Measurements from ENCODE around the gene SPNS2. TPM values are rescaled to one million over a fixed set of nuclear protein-coding genes. Genes with fewer than 3 reads are reported as not detected.

Gene SPNS2
- total RNA-seq, 1 donor from 2014 or later, result 0.34 TPM

DNA sequence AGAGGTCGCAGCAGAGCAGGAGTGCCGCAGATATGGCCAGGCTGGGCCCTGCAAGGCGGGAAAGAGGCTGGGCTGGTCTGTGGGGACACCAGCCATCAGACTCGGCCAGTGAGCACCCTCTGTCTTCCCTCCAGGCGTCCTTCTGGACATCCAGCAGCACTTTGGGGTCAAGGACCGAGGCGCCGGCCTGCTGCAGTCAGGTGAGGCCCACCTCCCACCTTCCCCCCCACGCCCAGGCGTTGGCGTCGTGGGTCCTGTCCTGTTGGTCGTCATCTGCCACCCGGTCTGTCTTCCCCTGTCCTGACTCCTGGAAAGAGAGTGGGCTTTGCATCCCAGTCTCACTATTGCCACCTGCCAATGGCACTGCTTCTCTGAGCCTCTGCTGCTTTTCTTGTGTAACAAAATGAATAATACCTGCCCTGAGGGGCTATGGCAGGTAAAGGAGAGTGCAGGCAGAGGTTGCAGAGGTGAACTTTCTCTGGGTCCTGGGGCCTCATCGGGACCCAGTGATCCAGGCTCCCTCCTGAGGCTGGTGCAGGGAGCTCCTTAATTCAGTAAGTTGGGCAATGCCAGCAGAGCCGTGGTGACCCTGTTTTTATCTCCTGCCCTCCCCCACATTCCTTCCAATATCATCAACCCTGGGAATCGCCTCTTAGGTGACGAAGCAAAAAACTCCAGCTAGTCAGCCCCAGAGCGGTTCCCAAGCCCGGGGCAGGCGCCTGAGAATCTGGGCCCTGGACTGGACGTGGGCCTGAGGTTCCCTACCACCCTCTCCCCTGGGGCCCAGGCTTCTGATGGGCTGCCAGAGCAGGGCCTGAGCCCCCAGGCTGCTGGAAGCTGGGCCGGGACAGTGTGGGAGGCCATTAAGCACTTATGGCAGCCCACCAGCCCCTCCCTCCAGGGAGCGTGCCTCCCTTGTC is 14.7 kb downstream of the SPNS2 start:
- Histone ChIP-seq H3K4me2 (no peak overlapping the region), H3F3A (ENCODE audit: low read depth) (no peaks in the 10 kb centered on the region), H3K79me2 (ENCODE audit: low read depth) (no peaks in the 10 kb centered on the region), H3K27me3 (no peaks in the 10 kb centered on the region), H3K9ac (no peak overlapping the region), H3K36me3 (no peaks in the 10 kb centered on the region), H3K27ac (no peak overlapping the region), H3K4me3 (no peak overlapping the region), H2AFZ (replicated peaks) (no peak overlapping the region), H3K4me1 (peaks cover 11% of the 10 kb centered on the region), H3K9me3 (ENCODE audit: low read depth) (no peaks in the 10 kb centered on the region), H4K20me1 (ENCODE audit: low read depth) (no peaks in the 10 kb centered on the region)
- Mint-ChIP-seq H3K9me3 (no peaks in the 10 kb centered on the region), H3K4me1 (peaks cover 4% of the 10 kb centered on the region), H3K36me3 (no peaks in the 10 kb centered on the region), H3K27me3 (ENCODE audit: insufficient read depth, low read depth) (peaks cover 11% of the 10 kb centered on the region), H3K4me3 (no peak overlapping the region), H3K27ac (peak overlapping the region; percentile 25)
- no peak for TF ChIP-seq EZH2 (IDR thresholded peaks at IDR 0.05)
- TF ChIP-seq EZH2phosphoT487 (IDR thresholded peaks at IDR 0.05), result no peak
- TF ChIP-seq, protein P1, sequence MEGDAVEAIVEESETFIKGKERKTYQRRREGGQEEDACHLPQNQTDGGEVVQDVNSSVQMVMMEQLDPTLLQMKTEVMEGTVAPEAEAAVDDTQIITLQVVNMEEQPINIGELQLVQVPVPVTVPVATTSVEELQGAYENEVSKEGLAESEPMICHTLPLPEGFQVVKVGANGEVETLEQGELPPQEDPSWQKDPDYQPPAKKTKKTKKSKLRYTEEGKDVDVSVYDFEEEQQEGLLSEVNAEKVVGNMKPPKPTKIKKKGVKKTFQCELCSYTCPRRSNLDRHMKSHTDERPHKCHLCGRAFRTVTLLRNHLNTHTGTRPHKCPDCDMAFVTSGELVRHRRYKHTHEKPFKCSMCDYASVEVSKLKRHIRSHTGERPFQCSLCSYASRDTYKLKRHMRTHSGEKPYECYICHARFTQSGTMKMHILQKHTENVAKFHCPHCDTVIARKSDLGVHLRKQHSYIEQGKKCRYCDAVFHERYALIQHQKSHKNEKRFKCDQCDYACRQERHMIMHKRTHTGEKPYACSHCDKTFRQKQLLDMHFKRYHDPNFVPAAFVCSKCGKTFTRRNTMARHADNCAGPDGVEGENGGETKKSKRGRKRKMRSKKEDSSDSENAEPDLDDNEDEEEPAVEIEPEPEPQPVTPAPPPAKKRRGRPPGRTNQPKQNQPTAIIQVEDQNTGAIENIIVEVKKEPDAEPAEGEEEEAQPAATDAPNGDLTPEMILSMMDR (IDR thresholded peaks at IDR 0.05), result no peak
- DNase-seq (ENCODE audit: low spot score), result no peak

DNA sequence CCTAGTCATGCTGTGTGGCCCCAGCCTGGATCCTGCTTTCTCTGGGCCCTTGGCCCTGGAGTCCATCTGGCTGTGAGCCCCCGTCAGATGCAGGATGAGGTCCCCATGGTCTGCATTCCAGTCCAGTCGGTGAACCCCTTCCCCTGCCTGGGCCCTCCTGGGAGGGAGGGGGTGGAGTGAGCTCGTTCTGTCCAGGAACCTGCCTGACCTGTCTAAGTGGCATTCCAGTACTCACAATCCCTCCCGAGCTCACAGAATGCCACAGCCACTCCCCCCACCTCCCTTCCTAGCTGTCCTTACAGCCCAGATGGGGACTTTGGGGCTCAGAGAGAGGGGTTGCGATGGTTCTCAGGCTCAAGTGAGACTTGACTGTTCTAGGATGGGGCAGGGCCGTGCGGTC is 15.5 kb downstream of the SPNS2 start:
- H3K9me3 Mint-ChIP-seq, result no peaks in the 10 kb centered on the region
- DNase-seq (ENCODE audit: low spot score), result peak; percentile 40
- no peak overlapping the region for H3K27ac ChIP-seq

DNA sequence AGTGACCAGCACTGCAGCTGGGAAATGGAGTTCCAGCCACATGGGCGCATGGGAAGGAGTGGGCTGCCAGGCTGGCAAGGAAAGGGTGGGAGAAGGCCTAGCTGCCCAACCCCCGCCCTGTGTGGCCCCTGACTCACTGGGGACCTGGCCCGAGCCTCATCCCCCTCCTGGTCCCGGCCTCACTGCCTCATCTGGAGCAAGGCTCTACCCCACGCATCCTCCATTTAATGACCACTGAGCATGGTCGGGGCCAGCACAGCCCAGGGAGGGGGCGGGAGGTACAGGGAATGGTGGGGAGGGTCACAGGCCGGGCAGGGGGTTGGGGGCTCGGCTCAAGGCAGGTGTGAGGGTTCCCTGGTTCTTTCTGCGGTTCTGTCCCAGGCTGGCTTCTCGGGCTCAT is 16.1 kb downstream of the SPNS2 start:
- H3F3A ChIP-seq (ENCODE audit: low read depth), result no peaks in the 10 kb centered on the region
- H3K4me1 ChIP-seq, result peaks cover 19% of the 10 kb centered on the region
- no peaks in the 10 kb centered on the region for H3K36me3 ChIP-seq
- H2AFZ ChIP-seq (replicated peaks), result peak overlapping the region; percentile 66
- H3K4me3 ChIP-seq, result no peak overlapping the region
- Mint-ChIP-seq H3K36me3 (no peaks in the 10 kb centered on the region), H3K4me1 (peaks cover 6% of the 10 kb centered on the region), H3K27ac (no peak overlapping the region), H3K9me3 (no peaks in the 10 kb centered on the region), H3K4me3 (no peak overlapping the region), H3K27me3 (ENCODE audit: insufficient read depth, low read depth) (peaks cover 6% of the 10 kb centered on the region)
- no peaks in the 10 kb centered on the region for H3K9me3 ChIP-seq (ENCODE audit: low read depth)
- no peak overlapping the region for H3K27ac ChIP-seq
- no peaks in the 10 kb centered on the region for H3K79me2 ChIP-seq (ENCODE audit: low read depth)
- no peak overlapping the region for H3K4me2 ChIP-seq
- no peak for DNase-seq (ENCODE audit: low spot score)
- no peak overlapping the region for H3K9ac ChIP-seq
- no peaks in the 10 kb centered on the region for H3K27me3 ChIP-seq
- no peak for TF ChIP-seq EZH2 (IDR thresholded peaks at IDR 0.05)
- no peak for TF ChIP-seq EZH2phosphoT487 (IDR thresholded peaks at IDR 0.05)
- TF ChIP-seq, protein P1 (IDR thresholded peaks at IDR 0.05), result no peak
- no peaks in the 10 kb centered on the region for H4K20me1 ChIP-seq (ENCODE audit: low read depth)

More for the DNA sequence above, 15.5 kb downstream of the SPNS2 start:
- TF ChIP-seq, protein P1 (IDR thresholded peaks at IDR 0.05), result no peak
- no peak for TF ChIP-seq EZH2phosphoT487 (IDR thresholded peaks at IDR 0.05)
- TF ChIP-seq EZH2 (IDR thresholded peaks at IDR 0.05), result no peak
- Mint-ChIP-seq H3K27me3 (ENCODE audit: insufficient read depth, low read depth) (peaks cover 6% of the 10 kb centered on the region), H3K27ac (no peak overlapping the region), H3K4me3 (no peak overlapping the region), H3K4me1 (peaks cover 4% of the 10 kb centered on the region), H3K36me3 (no peaks in the 10 kb centered on the region)
- Histone ChIP-seq H4K20me1 (ENCODE audit: low read depth) (no peaks in the 10 kb centered on the region), H3K4me2 (no peak overlapping the region), H3K79me2 (ENCODE audit: low read depth) (no peaks in the 10 kb centered on the region), H3K9ac (no peak overlapping the region), H3F3A (ENCODE audit: low read depth) (no peaks in the 10 kb centered on the region), H2AFZ (replicated peaks) (no peak overlapping the region), H3K4me1 (peaks cover 13% of the 10 kb centered on the region), H3K36me3 (no peaks in the 10 kb centered on the region), H3K4me3 (no peak overlapping the region), H3K9me3 (ENCODE audit: low read depth) (no peaks in the 10 kb centered on the region), H3K27me3 (no peaks in the 10 kb centered on the region)

Measured in neural progenitor cell (in vitro differentiated cells).